Measurements from ENCODE around the gene CD68.

DNA sequence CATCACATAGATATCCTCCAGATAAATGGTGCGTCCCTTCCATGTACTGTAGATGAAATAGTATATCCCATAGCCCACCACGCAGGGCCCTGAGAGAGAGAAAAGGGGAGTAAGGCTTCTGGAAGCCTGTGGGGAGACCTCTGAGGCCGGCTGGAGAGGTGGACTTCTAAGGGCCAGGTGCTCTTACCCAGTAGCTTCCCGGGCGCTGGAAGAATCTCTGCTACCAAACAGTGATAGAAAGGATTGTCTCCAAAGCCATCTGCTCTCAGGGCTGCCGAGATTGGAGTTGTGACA is 47.5 kb downstream of the CD68 start:
- TF ChIP-seq, protein P1, sequence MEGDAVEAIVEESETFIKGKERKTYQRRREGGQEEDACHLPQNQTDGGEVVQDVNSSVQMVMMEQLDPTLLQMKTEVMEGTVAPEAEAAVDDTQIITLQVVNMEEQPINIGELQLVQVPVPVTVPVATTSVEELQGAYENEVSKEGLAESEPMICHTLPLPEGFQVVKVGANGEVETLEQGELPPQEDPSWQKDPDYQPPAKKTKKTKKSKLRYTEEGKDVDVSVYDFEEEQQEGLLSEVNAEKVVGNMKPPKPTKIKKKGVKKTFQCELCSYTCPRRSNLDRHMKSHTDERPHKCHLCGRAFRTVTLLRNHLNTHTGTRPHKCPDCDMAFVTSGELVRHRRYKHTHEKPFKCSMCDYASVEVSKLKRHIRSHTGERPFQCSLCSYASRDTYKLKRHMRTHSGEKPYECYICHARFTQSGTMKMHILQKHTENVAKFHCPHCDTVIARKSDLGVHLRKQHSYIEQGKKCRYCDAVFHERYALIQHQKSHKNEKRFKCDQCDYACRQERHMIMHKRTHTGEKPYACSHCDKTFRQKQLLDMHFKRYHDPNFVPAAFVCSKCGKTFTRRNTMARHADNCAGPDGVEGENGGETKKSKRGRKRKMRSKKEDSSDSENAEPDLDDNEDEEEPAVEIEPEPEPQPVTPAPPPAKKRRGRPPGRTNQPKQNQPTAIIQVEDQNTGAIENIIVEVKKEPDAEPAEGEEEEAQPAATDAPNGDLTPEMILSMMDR (IDR thresholded peaks at IDR 0.05) = no peak
- TF ChIP-seq POLR2A (IDR thresholded peaks at IDR 0.05) (no peak), POLR2AphosphoS5 (IDR thresholded peaks at IDR 0.05; ENCODE audit: insufficient read depth in 1 of 2, low read depth in 1 of 2) (no peak)
